Posterior cingulate gyrus (tissue), 11 donors: ENCODE data around the gene ZNF655.

Experiments used
- DNase-seq, 10 donors: peaks; one replicate each; pipeline versions ENCODE4 v3.0.0 to v3.0.0-alpha.2; 2020 to 2021; ENCODE audit warnings: mixed read lengths in 3 of 10
- intact Hi-C: fragments of 100-400 bp; cut with DNase I; formaldehyde crosslinking; loops from one replicate; pipeline ENCODE4 v1.15.1; 2023

ZNF655 gene

DNA sequence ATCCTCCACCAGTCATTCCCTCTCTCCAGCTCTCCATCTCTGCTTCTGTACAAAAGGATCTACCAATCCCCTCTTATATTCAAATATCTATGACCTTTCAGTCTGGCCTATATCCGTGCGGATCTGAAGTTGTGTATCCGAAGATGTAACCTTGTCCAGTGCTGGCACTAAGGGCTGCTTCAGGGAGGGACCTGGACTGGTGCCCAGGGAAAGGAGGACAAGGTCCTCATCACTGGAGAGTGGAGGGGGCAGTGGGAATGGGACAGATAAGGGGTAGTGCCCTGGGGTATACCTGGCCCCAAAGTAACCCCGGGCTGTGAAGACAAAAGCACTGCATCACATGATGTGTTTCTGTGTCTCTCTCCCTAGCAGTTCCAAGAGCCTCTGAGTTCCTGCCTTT lies 41.4 kb downstream of the ZNF655 start:
- intact Hi-C loops = no loop called here
- no peak for DNase-seq

DNA sequence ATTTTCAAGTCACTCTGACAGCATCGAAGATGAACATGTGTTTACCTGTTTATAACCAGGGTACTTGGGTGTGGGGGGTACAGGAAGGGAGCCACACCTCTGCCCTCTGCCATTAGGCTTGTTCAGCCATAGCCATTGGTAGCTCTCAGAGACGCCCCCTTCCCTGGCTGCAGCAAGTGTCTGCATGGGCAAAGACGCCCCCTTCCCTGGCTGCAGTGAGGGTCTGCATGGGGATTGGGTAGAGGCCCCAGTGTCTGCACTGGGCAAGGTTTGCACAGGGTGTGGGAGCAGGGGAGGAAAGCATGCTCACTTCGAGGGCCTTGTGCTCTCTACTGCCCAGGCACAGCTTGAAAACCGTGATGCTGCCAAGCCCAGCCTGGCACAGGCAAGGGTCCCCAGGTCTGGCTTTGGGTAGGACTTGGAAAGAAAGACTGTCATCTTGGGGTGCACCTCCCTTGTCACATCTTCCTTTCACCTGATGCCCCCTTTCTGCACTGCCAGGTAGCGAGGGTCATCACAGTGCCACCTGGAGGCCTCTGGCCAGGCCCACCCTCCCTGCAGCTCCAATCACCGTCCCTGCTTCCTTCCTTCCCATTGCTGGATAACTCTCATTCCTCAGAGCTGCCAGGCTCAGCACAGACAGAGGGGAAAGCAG lies 43.3 kb downstream of the ZNF655 start:
- intact Hi-C loops = no loop called here
- DNase-seq = no peak

GRCh38 chr7:99605527-99605926 lies 47.1 kb downstream of the ZNF655 start:
- intact Hi-C loops = no loop called here
- no peak for DNase-seq

DNA sequence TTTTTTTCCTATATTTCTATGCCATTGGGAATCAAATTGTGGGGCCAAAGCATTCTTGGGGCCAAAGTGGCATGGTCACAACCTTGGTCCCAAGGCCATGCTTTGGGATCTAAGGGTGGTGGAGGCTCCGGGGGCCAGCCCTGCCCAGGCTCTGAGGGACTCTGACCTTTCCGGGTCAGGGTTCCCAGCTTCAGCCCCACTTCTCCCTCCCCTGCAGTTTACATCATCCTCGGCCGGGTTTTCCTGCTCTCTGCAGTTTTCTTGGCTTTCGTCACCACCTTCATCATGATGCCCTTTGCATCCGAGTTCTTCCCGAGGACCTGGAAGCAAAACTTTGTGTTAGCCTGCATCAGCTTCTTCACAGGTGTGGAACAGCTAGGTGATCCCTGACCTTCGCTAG lies 48.1 kb downstream of the ZNF655 start:
- no peak for DNase-seq
- intact Hi-C loops = no loop called here

DNA sequence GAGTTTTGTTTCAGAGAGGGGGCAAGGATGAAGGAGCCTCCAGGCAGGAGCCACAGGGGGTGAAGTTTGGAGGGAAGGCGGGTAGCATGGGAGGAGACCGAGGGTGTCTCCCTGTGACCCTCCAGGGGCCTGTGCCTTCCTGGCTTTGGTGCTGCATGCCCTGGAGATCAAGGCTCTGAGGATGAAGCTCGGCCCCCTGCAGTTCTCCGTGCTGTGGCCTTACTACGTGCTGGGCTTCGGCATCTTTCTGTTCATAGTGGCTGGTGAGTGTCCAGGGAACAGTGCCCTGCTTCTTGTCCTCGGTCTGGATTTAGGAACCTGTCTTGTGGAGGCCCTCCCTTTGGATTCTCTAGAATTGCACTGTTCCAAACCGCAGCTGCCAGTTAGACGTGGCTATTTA lies 49.1 kb downstream of the ZNF655 start:
- intact Hi-C loops = no loop called here

DNA sequence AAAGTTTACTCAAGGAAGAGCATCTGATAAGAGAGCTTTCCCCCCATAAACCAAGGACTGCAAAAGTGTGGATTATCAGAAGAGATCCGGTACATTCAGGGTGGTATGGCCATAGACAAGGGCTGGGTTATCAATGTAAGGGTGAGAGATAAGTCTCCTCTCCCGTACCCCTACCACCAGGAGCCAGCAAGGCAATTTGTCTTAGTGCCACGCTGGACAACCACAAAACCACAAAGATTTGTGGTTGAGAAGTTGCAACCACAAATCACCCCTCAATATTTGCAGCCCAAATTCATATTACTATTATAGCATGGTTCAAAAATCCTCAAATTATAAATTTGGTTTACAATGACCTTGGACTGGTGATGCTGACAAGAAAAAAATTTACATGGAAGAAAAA lies 56.1 kb downstream of the ZNF655 start:
- DNase-seq = no peak
- intact Hi-C loops = no loop called here

More for the DNA sequence above, 49.1 kb downstream of the ZNF655 start:
- peak in 1 of 10 donors; percentile 57 for DNase-seq

- intact Hi-C loops = loop anchor here (5.0 kb wide), 1 partner anchor 59 kb away; the partner anchor contains the start of gene ZNF655
- DNase-seq = no peak
Measured at GRCh38 chr7:99615989-99616358, 57.5 kb downstream of the ZNF655 start.

GRCh38 chr7:99616359-99617191 lies 58.1 kb downstream of the ZNF655 start, which contains the start of gene ZSCAN25:
TSS of gene ZSCAN25 (plus strand) at chr7:99616946. CDS start at chr7:99619607, 2,661 bp downstream.
- peak; percentile 78 to 98 (median 88) for DNase-seq
- intact Hi-C loops = loop anchor here (5.0 kb wide), 1 partner anchor 59 kb away; the partner anchor contains the start of gene ZNF655

DNA sequence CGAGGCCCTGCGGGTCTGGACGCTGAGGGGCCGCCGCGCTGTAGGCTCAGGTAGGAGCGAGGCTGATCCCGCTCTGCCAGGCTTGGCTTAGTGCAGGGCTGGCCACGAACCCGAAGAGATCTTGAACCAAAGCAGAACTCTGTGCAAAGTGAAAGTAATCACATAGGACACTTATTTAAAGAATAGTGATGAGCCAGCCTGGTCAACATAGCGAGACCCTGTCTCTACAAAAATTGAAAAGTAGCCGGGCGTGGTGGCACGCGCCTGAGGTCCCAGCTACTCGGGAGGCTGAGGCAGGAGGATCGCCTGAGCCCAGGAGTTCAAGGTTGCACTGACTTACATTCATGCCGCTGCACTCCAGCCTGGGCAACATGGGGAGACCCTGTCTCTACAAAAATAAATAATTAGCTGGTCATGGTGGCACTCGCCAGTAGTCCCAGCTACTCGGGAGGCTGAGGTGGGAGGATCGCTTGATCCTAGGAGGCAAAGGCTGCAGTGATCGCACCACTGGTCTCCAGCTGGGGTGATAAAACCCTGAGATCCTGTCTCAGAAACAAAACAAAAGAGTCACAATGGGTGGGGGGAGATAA lies 58.8 kb downstream of the ZNF655 start:
- peak in 1 of 10 donors; percentile 81 for DNase-seq

DNA sequence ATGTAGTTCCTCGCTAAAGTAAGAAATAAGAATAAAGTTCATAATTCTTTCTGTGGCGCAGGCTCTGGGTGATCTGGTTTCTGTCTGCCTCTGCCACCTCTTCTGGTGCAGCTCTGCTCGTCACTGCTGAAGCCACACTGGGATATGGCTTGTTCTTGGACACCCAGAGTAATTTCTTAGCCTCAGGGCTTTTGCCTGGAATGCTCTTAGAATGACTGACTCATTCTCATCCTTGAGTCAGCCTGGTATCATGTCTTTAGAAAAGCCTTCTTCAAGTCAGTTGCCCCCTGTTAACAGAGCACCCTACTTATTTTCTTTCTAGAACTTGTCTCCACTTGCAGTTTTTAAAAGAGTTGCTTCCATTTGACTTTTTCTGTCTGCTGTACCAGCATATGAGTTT lies 60.3 kb downstream of the ZNF655 start:
- intact Hi-C loops = loop anchor here (5.0 kb wide), 1 partner anchor 61 kb away; the partner anchor contains the start of gene ZNF655
- no peak for DNase-seq

More for the DNA sequence above, 58.8 kb downstream of the ZNF655 start:
- intact Hi-C loops = loop anchor here (5.0 kb wide), 1 partner anchor 60 kb away; the partner anchor contains the start of gene ZNF655

DNA sequence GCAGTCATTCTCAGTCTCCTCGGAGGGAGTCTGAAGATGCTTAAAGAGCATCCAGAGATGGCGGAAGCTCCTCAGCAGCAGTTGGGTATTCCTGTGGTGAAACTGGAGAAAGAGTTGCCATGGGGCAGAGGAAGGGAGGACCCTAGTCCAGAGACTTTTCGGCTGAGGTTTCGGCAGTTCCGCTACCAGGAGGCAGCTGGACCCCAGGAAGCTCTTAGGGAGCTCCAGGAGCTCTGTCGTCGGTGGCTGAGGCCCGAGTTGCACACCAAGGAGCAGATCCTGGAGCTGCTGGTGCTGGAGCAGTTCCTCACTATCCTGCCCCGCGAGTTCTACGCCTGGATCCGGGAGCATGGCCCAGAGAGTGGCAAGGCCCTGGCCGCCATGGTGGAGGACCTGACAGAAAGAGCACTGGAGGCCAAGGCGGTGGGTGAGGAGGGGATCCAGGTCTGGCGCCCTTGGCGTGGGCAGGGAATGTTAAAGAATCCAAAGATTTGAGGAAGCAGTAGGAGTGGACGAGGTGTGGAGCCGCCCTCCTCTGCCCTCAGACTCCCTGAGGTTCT lies 61.2 kb downstream of the ZNF655 start:
- intact Hi-C loops = loop anchor here (5.0 kb wide), 1 partner anchor 62 kb away; the partner anchor contains the start of gene ZNF655
- DNase-seq = peak in 1 of 10 donors; percentile 69

DNA sequence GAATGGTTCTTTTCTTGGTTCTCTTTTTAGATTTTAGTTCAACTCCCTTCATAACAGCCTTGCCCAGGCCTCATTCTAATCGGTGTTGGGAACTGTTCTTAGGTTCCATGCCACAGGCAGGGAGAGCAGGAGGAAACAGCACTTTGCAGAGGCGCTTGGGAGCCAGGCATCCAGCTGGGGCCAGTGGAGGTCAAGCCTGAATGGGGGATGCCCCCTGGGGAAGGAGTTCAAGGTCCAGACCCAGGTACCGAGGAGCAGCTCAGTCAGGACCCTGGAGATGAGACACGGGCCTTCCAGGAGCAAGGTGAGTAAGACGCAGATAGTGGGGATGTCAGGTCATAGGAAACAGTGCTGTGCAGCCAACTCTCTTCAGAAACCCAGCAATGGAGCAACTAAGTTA lies 62.8 kb downstream of the ZNF655 start:
- DNase-seq = no peak
- intact Hi-C loops = no loop called here

DNA sequence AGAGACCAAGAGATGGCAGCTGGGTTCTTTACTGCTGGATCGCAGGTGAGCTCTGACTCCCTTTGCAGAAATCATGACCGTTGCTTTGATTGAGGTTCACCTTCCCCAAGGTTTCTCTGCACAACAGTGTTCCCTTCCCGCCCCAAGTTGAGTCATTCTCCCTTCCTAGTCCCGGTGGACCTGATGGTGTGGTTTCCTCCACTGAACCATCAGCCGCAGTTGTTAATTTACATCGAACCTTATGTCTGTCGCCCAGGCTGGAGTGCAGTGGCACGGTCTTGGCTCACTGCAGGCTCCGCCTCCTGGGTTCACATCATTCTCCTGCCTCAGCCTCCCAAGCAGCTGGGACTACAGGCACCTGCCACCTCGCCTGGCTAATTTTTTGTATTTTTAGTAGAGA lies 64.2 kb downstream of the ZNF655 start:
- intact Hi-C loops = no loop called here
- DNase-seq = no peak

DNA sequence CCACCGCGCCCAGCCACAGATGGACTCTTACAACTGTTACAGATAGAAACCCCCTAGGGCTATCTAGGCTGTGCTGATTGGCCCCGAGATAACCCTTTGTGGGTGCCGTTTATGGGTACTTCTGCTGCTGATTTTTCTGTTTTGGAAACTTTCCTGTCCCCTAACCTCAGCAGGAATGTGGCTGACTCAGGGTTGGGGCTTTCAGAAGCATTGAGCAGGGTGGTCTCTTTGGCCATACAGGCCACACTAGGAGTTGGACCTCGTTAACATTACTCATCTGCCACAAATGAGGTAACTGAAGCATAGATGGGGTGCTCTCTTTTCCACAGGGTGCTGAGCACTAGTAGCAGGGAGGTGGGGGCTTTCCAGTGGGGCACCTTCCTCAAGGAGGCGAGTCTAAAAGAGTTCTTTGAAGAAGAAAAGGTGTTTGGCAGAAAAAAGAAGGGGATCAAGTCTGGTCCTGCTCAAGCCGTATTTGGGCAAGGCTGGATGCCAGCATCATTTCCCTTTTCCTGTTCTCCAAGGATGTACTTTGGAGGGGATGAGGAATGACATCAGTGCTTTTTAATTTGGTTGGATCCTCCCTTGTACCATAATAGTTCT lies 64.8 kb downstream of the ZNF655 start:
- intact Hi-C loops = no loop called here

GRCh38 chr7:99623702-99624447 lies 65.4 kb downstream of the ZNF655 start:
- DNase-seq = no peak
- intact Hi-C loops = no loop called here

More for the DNA sequence above, 64.8 kb downstream of the ZNF655 start:
- DNase-seq = no peak

DNA sequence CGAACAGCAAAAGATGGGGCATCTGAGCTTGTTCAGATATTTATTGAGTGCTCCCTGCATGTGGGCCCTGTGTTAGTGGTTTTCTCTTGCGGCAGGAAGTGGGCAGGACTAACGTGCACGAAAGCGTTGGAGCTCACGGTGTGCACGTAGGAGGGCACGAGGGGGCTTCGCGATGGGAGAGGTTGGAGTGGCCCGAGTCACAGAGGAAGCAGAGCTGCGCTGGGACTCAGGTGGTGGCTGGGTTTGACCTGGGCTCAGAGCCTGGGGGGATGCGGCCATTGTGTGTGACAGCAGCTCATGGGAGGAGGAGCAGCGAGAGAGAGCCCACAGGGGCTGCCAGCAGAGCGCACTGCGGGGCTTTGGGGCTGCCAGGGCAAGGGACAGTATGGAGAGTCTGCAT lies 66.0 kb downstream of the ZNF655 start:
- intact Hi-C loops = no loop called here
- DNase-seq = no peak

DNA sequence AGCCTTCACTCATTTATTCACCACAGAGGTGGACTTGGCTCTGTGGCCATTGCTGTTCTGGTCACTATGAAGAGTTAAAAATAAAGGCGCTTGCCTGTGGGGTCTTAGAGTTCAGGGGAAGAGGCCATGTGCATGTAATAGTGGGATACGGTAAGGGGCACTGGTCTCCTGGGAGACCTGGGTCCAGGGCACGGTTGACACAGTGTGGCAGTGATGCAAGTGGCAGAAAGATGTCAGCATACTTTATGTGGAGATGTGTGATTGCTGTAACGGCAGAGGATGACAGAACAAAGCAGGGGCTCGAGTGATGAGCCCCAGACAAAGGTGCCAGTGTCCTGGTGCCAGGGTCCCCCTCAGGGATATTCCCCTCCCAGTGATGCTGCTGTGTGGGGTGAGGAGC lies 66.9 kb downstream of the ZNF655 start:
- intact Hi-C loops = no loop called here
- DNase-seq = peak in 1 of 10 donors; percentile 40

GRCh38 chr7:99625961-99626360 lies 67.5 kb downstream of the ZNF655 start:
- intact Hi-C loops = no loop called here
- DNase-seq = no peak
